Measurements from ENCODE around the gene PODN. TPM values are rescaled to one million over a fixed set of nuclear protein-coding genes. Genes with fewer than 3 reads are reported as not detected.

Gene PODN
- total and polyA plus RNA-seq, 7 donors = 1.6 to 200 (median 67.6) TPM

DNA sequence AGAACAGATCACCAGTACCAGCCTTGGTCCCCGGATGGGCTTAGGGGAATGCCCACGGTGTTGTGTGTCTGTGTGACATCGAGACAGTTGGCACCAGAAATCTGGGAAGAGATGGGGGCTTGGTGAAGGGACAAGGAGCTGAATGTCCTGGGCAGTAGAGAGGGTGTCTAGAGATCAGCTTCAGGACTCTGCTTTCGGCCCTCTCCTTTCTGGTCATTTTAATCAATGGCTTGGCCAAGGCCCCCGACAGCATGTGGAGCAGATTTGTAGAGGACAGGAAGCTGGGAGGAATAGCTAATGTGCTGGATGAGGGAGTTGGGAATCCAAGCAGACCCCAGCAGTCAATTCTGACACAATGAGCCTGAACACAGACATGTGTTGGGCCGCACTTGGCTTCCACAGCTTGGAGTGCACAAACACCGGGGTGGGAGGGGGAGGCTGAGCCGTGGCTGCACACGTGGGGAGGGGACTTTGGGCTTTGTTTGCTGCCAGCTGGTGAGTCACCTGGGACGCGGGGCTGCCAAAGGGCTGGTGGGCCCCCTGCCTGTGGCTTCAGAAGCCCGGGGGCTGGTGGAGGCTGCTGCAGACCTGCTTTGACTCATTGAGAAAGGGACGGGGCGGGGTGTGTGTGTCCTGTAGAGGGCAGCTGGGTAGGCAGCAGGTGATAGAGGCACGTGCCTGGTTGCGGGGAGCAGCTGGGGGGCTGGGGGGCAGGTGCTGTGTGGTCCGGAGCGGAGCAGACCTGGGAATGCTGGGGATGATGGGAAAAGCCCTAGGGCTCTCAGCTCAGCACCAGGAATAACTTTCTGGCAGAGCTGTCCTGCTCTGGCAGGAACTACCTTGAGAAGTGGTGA is 59.5 kb downstream of the PODN start:
- intact Hi-C loops (cut with DNase I) = no loop called here
- Histone ChIP-seq H3K27me3 (no peaks in the 10 kb centered on the region), H3K4me3 (no peak overlapping the region), H3K36me3 (no peaks in the 10 kb centered on the region), H3K4me1 (peaks cover 0 to 61% (median 58%) of the 10 kb centered on the region in 4 donors), H3K27ac (peak overlapping the region; percentile 67 to 82 (median 73)), H3K9me3 (no peaks in the 10 kb centered on the region)
- peak; percentile 90 for DNase-seq
- 51 to 53% methylated on average over 17 to 18 of the region's 18 CpGs for WGBS, 2 donors
- TF ChIP-seq EP300 (IDR thresholded peaks at IDR 0.05) (peak in 1 of 4 donors; percentile 5), POLR2A (IDR thresholded peaks at IDR 0.05) (no peak), POLR2AphosphoS5 (IDR thresholded peaks at IDR 0.05) (peak in 3 of 4 donors; percentile 17 to 69 (median 36))
- TF ChIP-seq, protein P1, sequence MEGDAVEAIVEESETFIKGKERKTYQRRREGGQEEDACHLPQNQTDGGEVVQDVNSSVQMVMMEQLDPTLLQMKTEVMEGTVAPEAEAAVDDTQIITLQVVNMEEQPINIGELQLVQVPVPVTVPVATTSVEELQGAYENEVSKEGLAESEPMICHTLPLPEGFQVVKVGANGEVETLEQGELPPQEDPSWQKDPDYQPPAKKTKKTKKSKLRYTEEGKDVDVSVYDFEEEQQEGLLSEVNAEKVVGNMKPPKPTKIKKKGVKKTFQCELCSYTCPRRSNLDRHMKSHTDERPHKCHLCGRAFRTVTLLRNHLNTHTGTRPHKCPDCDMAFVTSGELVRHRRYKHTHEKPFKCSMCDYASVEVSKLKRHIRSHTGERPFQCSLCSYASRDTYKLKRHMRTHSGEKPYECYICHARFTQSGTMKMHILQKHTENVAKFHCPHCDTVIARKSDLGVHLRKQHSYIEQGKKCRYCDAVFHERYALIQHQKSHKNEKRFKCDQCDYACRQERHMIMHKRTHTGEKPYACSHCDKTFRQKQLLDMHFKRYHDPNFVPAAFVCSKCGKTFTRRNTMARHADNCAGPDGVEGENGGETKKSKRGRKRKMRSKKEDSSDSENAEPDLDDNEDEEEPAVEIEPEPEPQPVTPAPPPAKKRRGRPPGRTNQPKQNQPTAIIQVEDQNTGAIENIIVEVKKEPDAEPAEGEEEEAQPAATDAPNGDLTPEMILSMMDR (IDR thresholded peaks at IDR 0.05) = no peak

DNA sequence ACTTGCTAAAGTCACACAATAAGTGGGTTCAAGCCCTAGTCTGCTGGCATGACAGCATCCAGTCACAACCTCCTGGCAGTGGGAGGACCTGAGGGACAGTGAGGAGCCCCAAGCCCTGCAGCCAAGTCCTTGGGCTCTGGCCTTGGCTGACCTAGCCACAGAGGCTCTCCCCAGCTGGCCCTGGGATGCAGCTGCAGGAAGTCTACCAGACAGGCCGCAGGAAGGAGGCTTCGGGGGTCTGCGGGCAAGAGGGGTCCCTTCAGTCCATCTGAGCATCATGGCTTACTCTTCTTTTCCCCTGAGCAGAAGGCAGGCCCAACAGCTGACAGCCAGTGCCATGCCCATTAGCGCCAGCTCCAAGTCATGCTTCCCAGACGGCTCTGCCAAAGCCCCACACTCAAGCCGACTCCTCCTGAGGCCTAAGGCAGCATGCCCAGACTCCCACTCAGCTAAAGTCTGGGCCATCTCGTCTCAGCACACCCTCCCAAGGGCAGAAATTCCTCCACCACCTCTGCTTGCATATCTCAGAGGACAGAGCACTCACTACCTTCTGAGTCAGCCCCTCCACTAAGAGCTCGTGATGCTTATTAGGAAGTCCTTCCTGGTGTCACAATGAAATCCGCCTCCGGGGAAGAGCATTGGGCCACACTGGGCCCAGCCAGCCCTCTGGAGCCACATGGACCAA is 60.3 kb downstream of the PODN start:
- Histone ChIP-seq H3K4me1 (peaks cover 0 to 68% (median 61%) of the 10 kb centered on the region in 4 donors), H3K27ac (peak overlapping the region; percentile 67 to 82 (median 73)), H3K9me3 (no peaks in the 10 kb centered on the region), H3K4me3 (no peak overlapping the region), H3K36me3 (no peaks in the 10 kb centered on the region), H3K27me3 (no peaks in the 10 kb centered on the region)
- WGBS, 2 donors = 79 to 83% methylated on average over 10 of the region's 10 CpGs
- TF ChIP-seq, protein P1 (IDR thresholded peaks at IDR 0.05) = no peak
- TF ChIP-seq POLR2A (IDR thresholded peaks at IDR 0.05) (no peak), POLR2AphosphoS5 (IDR thresholded peaks at IDR 0.05) (peak in 1 of 4 donors; percentile 5)
- intact Hi-C loops (cut with DNase I) = no loop called here
- no peak for DNase-seq

DNA sequence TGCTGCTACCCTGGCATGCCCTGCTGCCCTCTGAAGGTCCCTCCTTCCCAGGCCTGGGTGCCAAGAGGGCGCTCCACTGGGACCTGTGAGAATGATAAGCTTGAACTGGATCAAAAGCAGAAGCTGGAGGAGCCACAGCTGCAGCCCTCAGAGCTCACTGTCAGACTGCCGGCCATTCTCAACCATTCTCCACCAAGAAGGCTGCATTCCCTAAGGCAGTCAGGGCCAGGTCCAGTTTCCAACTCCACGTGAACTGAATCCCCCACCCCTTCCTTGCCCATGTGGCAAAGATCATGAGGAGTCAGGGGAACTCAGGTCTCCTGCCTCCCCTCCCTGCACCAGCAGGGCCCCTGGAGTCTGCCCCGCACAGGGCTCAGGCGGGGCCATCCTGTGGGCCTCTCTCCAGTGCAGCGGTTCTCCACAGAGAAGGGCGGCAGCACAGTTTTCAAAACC is 61.0 kb downstream of the PODN start:
- H3K27ac ChIP-seq = peak overlapping the region; percentile 67 to 82 (median 73)
- no peak for DNase-seq
- H3K36me3 ChIP-seq = no peaks in the 10 kb centered on the region
- intact Hi-C loops (cut with DNase I) = no loop called here
- H3K4me1 ChIP-seq = peaks cover 0 to 72% (median 63%) of the 10 kb centered on the region in 4 donors
- no peaks in the 10 kb centered on the region for H3K9me3 ChIP-seq
- WGBS, 2 donors = 86 to 90% methylated on average over 7 of the region's 7 CpGs
- no peak overlapping the region for H3K4me3 ChIP-seq
- no peak for TF ChIP-seq POLR2AphosphoS5 (IDR thresholded peaks at IDR 0.05)
- no peak for TF ChIP-seq EP300 (IDR thresholded peaks at IDR 0.05)
- TF ChIP-seq, protein P1 (IDR thresholded peaks at IDR 0.05) = no peak
- TF ChIP-seq POLR2A (IDR thresholded peaks at IDR 0.05) = no peak
- H3K27me3 ChIP-seq = no peaks in the 10 kb centered on the region

DNA sequence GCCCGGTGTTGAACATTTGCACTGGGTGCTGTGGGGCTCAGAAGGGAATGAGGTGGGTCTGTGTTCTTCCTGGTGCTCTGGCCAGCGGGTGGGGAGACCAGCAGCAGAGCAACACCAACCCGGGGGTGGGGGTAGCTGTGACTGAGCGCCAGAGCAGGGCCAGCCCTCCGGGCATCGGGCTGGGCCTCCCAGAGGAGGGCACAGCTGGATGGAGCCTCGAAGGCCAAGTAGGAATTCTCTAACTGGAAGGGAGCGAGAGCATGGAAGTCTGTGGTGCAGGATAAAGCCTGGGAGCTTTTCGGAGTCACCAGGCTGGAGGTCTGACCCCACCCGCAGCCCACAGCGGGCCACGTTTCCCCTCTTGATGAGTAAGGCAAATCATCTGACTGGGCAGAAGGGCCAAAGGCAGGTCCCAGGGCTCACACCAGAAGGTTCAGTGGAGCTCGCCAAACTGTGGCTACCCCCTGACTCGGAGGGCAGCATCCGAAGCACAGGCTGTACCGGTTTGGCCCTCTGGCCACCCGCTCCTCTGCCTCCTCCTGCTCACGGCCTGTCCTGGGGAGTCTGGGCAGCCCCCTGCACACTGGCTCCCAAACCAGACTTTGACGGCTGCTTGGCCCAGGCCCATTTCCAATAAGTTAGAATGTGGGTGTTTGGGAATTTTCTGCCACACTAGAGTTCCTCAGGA is 61.6 kb downstream of the PODN start:
- 84 to 86% methylated on average over 19 of the region's 19 CpGs for WGBS, 2 donors
- peak; percentile 91 for DNase-seq

More for the DNA sequence above, 61.6 kb downstream of the PODN start:
- Histone ChIP-seq H3K4me3 (no peak overlapping the region), H3K27me3 (no peaks in the 10 kb centered on the region), H3K36me3 (no peaks in the 10 kb centered on the region), H3K4me1 (peaks cover 0 to 72% (median 63%) of the 10 kb centered on the region in 4 donors), H3K9me3 (no peaks in the 10 kb centered on the region), H3K27ac (peak overlapping the region; percentile 67 to 82 (median 73))
- no peak for TF ChIP-seq POLR2A (IDR thresholded peaks at IDR 0.05)
- TF ChIP-seq POLR2AphosphoS5 (IDR thresholded peaks at IDR 0.05) = peak in 3 of 4 donors; percentile 8 to 65 (median 25)
- no peak for TF ChIP-seq EP300 (IDR thresholded peaks at IDR 0.05)
- intact Hi-C loops (cut with DNase I) = no loop called here
